Gastrocnemius medialis (tissue), 4 donors: ENCODE results near the gene CKMT2. TPM values are rescaled to one million over a fixed set of nuclear protein-coding genes. Genes with fewer than 3 reads are reported as not detected.

Source experiments
- ATAC-seq, 2 donors: fragments of 150-250 bp; one replicate each; pipeline ENCODE4 v1.9.1; 2016
- DNase-seq, 2 donors: peaks; one replicate each; pipeline ENCODE4 v3.0.0-alpha.2; 2019
- H3K27ac ChIP-seq, 4 donors: fragments of 200-600 bp; sonication (generic); 1 replicate in 1 of 4; 2 replicates in 3 of 4; pipeline ENCODE4 v1.5.1; 2016 to 2018; ENCODE audit warnings: mild to moderate bottlenecking in 2 of 4, moderate library complexity in 1 of 4
- H3K27me3 ChIP-seq, 3 donors: fragments of 200-600 bp; sonication (generic) in 2 of 3; 1 replicate in 1 of 3; 2 replicates in 2 of 3; pipeline versions ENCODE4 v1.5.1 to v1.6.0; 2016 to 2019; ENCODE audit warnings: mild to moderate bottlenecking in 1 of 3, moderate library complexity in 1 of 3
- H3K36me3 ChIP-seq, 2 donors: fragments of 200-600 bp; sonication (generic) in 1 of 2; one replicate each; pipeline ENCODE4 v1.5.1; 2017 to 2018
- H3K4me1 ChIP-seq, 2 donors: fragments of 200-600 bp; sonication (generic) in 1 of 2; one replicate each; pipeline ENCODE4 v1.5.1; 2016 to 2017; ENCODE audit warnings: mild to moderate bottlenecking in 2 of 2
- H3K4me3 ChIP-seq, 4 donors: fragments of 200-600 bp; sonication (generic) in 3 of 4; 1 replicate in 1 of 4; 2 replicates in 3 of 4; pipeline ENCODE4 v1.5.1; 2016 to 2019; ENCODE audit warnings: mild to moderate bottlenecking in 2 of 4
- H3K9me3 ChIP-seq, 3 donors: fragments of 200-600 bp; sonication (generic) in 2 of 3; 1 replicate in 1 of 3; 2 replicates in 2 of 3; pipeline ENCODE4 v1.5.1; 2016 to 2019
- POLR2A ChIP-seq, 2 donors: fragments of 450-650 bp; IDR thresholded peaks; one replicate each; pipeline ENCODE4 v1.6.1; 2017; ENCODE audit warnings: antibody characterized with exemption in 2 of 2, mild to moderate bottlenecking in 2 of 2, moderate library complexity in 2 of 2
- in situ Hi-C, 4 donors: fragments of 200-750 bp; cut with MboI; loops; one replicate each; pipeline versions ENCODE4 v1.15.0 to v1.8.0; 2017; ENCODE audit warnings: low sequenced_read_pairs in 4 of 4
- intact Hi-C: fragments of 100-400 bp; cut with DNase I; formaldehyde crosslinking; loops from one replicate; pipeline ENCODE4 v1.15.1; 2023; ENCODE audit warnings: low total_unique reads
- total RNA-seq, 4 donors: library from RNA; depleted of rRNA; stranded (reverse); fragments of >200 nt; gene quantifications; one replicate each; pipeline versions ENCODE4 v1.1.0 to v1.2.3, GENCODE V29; 2016
- TF ChIP-seq, protein P1 (sequence below), 5 experiments: fragments of 450-650 bp in 3 of 5; fragments of 200-600 bp in 2 of 5; sonication (generic) in 2 of 5; IDR thresholded peaks in 4 of 5; conservative IDR thresholded peaks in 1 of 5; 1 replicate in 4 of 5; 2 replicates in 1 of 5; pipeline ENCODE4 v1.5.1; 2016 to 2019; ENCODE audit warnings: antibody characterized with exemption in 5 of 5, mild to moderate bottlenecking in 3 of 5, moderate library complexity in 3 of 5

Gene CKMT2
- total RNA-seq, 4 donors from 2014 or later, result 550 to 1,114 (median 879) TPM

DNA sequence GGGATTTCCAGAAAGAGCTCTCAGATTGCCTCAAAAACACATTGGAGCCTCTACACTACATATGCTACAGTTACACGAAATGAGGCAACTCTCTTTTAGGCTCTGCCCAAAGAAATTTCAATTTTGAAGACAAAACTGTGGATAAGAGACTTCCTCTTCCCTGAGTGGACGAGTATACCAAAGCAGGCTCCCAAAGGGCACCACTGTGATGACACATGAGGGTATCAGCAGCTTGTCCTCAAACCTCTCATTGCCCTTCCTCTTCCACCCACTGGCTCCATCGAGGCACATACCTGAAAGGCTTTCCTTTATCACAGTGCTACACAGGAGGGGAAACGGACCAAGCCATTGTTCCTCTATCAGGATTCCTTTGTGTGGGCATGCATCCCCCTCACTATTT is 11.3 kb downstream of the CKMT2 start:
- H3K27ac ChIP-seq, result peak overlapping the region; percentile 98 to 100 (median 98)
- intact Hi-C loops, result loop anchor here (10.0 kb wide), 1 partner anchor 920 kb away; no protein-coding TSS in a partner anchor
- no peak overlapping the region for H3K4me3 ChIP-seq
- DNase-seq, result no peak
- H3K9me3 ChIP-seq, result no peaks in the 10 kb centered on the region
- H3K36me3 ChIP-seq, result no peaks in the 10 kb centered on the region
- ATAC-seq, result no peak
- no peaks in the 10 kb centered on the region for H3K27me3 ChIP-seq
- TF ChIP-seq, protein P1, sequence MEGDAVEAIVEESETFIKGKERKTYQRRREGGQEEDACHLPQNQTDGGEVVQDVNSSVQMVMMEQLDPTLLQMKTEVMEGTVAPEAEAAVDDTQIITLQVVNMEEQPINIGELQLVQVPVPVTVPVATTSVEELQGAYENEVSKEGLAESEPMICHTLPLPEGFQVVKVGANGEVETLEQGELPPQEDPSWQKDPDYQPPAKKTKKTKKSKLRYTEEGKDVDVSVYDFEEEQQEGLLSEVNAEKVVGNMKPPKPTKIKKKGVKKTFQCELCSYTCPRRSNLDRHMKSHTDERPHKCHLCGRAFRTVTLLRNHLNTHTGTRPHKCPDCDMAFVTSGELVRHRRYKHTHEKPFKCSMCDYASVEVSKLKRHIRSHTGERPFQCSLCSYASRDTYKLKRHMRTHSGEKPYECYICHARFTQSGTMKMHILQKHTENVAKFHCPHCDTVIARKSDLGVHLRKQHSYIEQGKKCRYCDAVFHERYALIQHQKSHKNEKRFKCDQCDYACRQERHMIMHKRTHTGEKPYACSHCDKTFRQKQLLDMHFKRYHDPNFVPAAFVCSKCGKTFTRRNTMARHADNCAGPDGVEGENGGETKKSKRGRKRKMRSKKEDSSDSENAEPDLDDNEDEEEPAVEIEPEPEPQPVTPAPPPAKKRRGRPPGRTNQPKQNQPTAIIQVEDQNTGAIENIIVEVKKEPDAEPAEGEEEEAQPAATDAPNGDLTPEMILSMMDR (IDR thresholded peaks at IDR 0.05 in 4 of 5, conservative IDR thresholded peaks at IDR 0.05 in 1 of 5), result no peak
- TF ChIP-seq POLR2A (IDR thresholded peaks at IDR 0.05), result no peak
- peaks cover 95 to 99% of the 10 kb centered on the region in 2 donors for H3K4me1 ChIP-seq
- in situ Hi-C loops, result no loop called here

DNA sequence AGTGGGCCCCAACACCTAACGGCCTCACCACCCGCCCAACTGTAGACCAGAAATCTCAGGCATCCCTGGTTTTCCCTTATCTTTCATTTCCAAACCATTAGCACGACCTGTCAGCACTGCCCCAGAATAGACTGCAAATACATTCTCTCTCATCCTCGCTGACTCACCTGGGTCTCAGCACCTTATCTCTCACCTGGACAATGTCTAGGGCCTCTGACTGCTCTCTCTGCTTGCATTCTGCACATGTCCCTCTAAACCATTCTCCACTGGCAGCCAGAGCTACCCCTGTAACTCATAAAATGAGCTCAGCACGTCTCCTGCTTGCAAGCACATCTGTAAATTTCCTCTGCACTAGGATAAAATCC is 12.7 kb downstream of the CKMT2 start:
- H3K36me3 ChIP-seq, result no peaks in the 10 kb centered on the region
- H3K27ac ChIP-seq, result peak overlapping the region; percentile 98 to 100 (median 98)
- no peaks in the 10 kb centered on the region for H3K9me3 ChIP-seq
- in situ Hi-C loops, result no loop called here
- TF ChIP-seq POLR2A (IDR thresholded peaks at IDR 0.05), result no peak
- TF ChIP-seq, protein P1 (IDR thresholded peaks at IDR 0.05 in 4 of 5, conservative IDR thresholded peaks at IDR 0.05 in 1 of 5), result no peak
- ATAC-seq (peak in 1 of 2 donors; percentile 12), DNase-seq (no peak)
- no peak overlapping the region for H3K4me3 ChIP-seq
- no peaks in the 10 kb centered on the region for H3K27me3 ChIP-seq
- intact Hi-C loops, result loop anchor here (5.0 to 10.0 kb wide), 3 partner anchors 56 to 919 kb away; partner anchors contain the start of gene ZCCHC9
- peaks cover 95 to 99% of the 10 kb centered on the region in 2 donors for H3K4me1 ChIP-seq

DNA sequence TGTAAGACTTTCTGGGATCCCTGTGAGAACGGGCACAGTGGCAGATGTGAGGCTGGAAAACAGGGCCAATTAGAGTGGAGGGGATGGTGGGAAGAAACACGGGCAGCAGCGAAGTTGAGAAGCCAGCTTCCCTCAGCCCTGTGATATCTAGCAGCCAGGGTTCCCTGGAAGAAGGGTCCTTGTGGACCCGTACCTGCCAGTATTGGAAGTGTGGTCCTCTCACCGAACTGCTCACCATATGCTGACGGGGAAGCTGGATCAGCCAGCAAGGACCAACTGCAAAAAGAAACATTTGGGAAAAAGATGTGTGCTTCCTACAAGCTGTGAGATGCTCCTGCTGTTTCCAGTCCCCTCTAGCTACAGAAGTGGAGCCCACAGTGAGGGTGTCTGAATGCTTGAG is 13.6 kb downstream of the CKMT2 start:
- H3K27ac ChIP-seq, result peak overlapping the region; percentile 98 to 100 (median 98)
- DNase-seq, result no peak
- TF ChIP-seq, protein P1 (IDR thresholded peaks at IDR 0.05 in 4 of 5, conservative IDR thresholded peaks at IDR 0.05 in 1 of 5), result no peak
- TF ChIP-seq POLR2A (IDR thresholded peaks at IDR 0.05), result no peak
- intact Hi-C loops, result loop anchor here (5.0 to 10.0 kb wide), 3 partner anchors 56 to 918 kb away; partner anchors contain the start of gene ZCCHC9
- H3K9me3 ChIP-seq, result no peaks in the 10 kb centered on the region
- no peaks in the 10 kb centered on the region for H3K36me3 ChIP-seq
- no peak for ATAC-seq
- H3K27me3 ChIP-seq, result no peaks in the 10 kb centered on the region
- H3K4me3 ChIP-seq, result no peak overlapping the region
- peaks cover 98 to 99% of the 10 kb centered on the region in 2 donors for H3K4me1 ChIP-seq
- in situ Hi-C loops, result no loop called here

DNA sequence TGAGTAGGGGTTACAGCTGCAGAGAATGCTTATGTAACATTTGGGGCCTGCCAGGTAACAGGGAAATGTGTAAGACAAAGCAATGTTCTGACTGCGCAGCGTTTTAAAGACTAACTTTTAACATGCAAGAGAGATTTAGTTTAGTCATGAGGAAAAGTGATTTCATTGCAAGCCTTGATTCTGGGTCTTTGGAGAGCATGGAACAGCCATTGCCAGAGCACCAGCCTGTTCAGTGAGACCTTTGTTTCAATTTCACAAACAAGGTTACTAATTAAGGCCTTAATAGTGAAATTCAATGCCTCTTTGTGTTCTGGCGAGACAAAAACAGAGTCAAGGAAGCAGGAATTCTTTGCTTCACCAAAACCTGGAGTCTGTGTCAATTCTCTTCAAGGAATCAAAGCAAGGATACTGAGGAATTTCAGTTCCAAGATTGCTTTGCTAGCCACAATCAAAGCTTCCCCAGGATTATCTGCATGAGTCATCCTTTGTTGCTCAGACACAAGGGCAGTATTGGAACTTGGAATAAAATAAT is 14.4 kb downstream of the CKMT2 start:
- TF ChIP-seq, protein P1 (IDR thresholded peaks at IDR 0.05 in 4 of 5, conservative IDR thresholded peaks at IDR 0.05 in 1 of 5), result no peak
- TF ChIP-seq POLR2A (IDR thresholded peaks at IDR 0.05), result no peak
- no peak overlapping the region for H3K4me3 ChIP-seq
- in situ Hi-C loops, result no loop called here
- no peaks in the 10 kb centered on the region for H3K27me3 ChIP-seq
- no peak for ATAC-seq
- peaks cover 92 to 95% of the 10 kb centered on the region in 2 donors for H3K4me1 ChIP-seq
- H3K36me3 ChIP-seq, result peaks cover 0 to 3% of the 10 kb centered on the region in 2 donors
- DNase-seq, result no peak
- H3K9me3 ChIP-seq, result no peaks in the 10 kb centered on the region
- intact Hi-C loops, result loop anchor here (5.0 to 10.0 kb wide), 3 partner anchors 55 to 917 kb away; partner anchors contain the start of gene ZCCHC9
- peak overlapping the region; percentile 98 to 100 (median 98) for H3K27ac ChIP-seq
